ENCODE results near the gene FHOD1. TPM values are rescaled to one million over a fixed set of nuclear protein-coding genes. Genes with fewer than 3 reads are reported as not detected.

Gene FHOD1
- polyA plus RNA-seq, 1 experiment: 21.2 TPM

DNA sequence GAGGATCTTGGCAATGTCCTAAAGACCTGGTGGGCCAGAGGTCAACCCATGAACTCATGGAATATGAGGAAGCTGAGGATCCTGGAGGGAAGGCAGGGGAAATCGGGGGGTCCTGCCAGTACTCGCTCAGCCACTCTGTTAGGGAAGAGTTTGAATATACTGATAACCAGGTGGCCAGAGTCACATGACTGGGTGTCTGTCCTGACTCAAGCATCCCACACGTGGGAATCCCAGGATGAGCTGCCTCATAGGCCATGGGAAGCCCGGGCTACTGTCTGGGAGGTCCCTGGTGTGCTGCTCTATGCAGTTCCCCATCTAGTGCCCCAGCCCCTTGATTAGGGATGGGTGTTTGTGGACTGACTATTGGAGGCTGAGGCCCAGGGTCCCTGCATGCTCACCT is 59.0 kb downstream of the FHOD1 start:
- ChIA-PET CTCF (interaction anchor here (2.2 kb wide), 1 partner anchor 234 kb away, joined by 7 read pairs; no protein-coding TSS in a partner anchor), POLR2A (no interaction called here)
- H3K9me3 ChIP-seq (ENCODE audit: control insufficient read depth, insufficient read depth, low read length): no peaks in the 10 kb centered on the region; the same call in 1 of the 2 replicates
- no peak for DNase-seq (ENCODE audit: low read depth, low spot score)
- TF ChIP-seq, protein P1, sequence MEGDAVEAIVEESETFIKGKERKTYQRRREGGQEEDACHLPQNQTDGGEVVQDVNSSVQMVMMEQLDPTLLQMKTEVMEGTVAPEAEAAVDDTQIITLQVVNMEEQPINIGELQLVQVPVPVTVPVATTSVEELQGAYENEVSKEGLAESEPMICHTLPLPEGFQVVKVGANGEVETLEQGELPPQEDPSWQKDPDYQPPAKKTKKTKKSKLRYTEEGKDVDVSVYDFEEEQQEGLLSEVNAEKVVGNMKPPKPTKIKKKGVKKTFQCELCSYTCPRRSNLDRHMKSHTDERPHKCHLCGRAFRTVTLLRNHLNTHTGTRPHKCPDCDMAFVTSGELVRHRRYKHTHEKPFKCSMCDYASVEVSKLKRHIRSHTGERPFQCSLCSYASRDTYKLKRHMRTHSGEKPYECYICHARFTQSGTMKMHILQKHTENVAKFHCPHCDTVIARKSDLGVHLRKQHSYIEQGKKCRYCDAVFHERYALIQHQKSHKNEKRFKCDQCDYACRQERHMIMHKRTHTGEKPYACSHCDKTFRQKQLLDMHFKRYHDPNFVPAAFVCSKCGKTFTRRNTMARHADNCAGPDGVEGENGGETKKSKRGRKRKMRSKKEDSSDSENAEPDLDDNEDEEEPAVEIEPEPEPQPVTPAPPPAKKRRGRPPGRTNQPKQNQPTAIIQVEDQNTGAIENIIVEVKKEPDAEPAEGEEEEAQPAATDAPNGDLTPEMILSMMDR (IDR thresholded peaks at IDR 0.05; ENCODE audit: low read depth, low read length): no peak
- H3K27me3 ChIP-seq (ENCODE audit: control insufficient read depth, insufficient read depth, low read length): no peaks in the 10 kb centered on the region
- no peak overlapping the region for H3K4me3 ChIP-seq (ENCODE audit: low read depth, low read length)
- no peak overlapping the region for H3K27ac ChIP-seq (ENCODE audit: low read depth, low read length)

DNA sequence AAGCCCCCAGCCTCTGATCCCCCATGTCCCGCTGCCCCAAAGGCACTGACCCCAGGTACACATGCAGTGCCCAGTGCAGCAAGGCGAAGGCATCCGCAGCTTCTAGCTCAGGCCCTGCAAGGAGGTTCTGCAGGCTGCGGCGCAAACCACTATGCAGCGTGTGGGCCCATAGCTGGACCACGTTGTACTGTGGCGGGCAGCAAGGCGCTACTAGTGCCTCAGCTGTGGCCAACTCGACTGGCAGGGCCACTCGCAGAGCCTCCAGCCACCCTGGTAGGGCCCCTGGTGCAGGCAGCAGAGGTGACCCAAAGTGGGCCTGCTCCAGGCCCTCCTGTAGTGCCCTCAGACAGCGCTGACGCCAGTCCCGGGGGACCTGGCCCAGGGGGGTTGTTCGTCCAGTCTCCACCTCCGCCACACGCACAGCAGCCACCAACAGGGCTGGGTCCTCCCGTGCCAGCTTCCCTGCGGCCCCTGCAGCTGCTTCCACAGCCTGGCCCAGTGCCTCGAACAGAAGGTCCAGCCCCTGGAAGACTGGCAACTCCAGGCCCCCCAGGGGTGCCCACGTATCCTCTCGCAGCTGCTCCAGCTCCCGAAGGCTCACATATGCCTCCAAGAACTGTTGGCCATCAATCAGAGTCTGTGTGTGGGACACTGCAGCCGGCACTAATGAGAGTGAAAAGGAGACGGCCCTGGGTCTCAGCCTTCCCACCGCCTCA is 59.9 kb downstream of the FHOD1 start:
- no peak overlapping the region for H3K4me3 ChIP-seq (ENCODE audit: low read depth, low read length)
- no peaks in the 10 kb centered on the region; the same call in 1 of the 2 replicates for H3K9me3 ChIP-seq (ENCODE audit: control insufficient read depth, insufficient read depth, low read length)
- POLR2A ChIA-PET: interaction anchor here (0.6 kb wide), 1 partner anchor 167 kb away, joined by 3 read pairs; no protein-coding TSS in a partner anchor
- H3K27me3 ChIP-seq (ENCODE audit: control insufficient read depth, insufficient read depth, low read length): no peaks in the 10 kb centered on the region
- CTCF ChIA-PET: interaction anchor here (0.6 kb wide), 1 partner anchor 233 kb away, joined by 4 read pairs; no protein-coding TSS in a partner anchor
- TF ChIP-seq, protein P1 (IDR thresholded peaks at IDR 0.05; ENCODE audit: low read depth, low read length): no peak
- no peak overlapping the region for H3K27ac ChIP-seq (ENCODE audit: low read depth, low read length)
- DNase-seq (ENCODE audit: low read depth, low spot score): no peak

DNA sequence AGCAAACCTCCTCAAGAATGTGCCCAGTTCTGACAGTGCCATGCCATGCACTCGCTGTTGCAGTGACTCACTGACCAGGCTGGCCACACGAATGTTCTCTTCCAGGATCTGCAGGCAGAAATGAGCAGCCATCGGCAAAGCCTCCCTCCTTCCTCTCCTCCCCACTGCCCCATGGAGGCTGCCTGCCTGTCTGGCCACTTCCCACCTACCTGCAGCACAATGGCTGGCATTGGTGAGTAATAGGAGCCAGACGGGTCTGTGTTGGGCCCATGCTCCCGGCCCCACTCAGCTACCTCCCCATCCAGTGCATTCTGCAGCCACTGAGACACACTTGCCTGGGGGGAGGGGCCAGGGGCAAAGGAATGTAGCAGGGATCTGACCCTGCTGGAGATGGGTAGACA is 60.7 kb downstream of the FHOD1 start:
- Histone ChIP-seq H3K27me3 (ENCODE audit: control insufficient read depth, insufficient read depth, low read length) (no peaks in the 10 kb centered on the region), H3K9me3 (ENCODE audit: control insufficient read depth, insufficient read depth, low read length) (no peaks in the 10 kb centered on the region; the same call in 1 of the 2 replicates), H3K4me3 (ENCODE audit: low read depth, low read length) (no peak overlapping the region), H3K27ac (ENCODE audit: low read depth, low read length) (no peak overlapping the region)
- DNase-seq (ENCODE audit: low read depth, low spot score): no peak
- TF ChIP-seq, protein P1 (IDR thresholded peaks at IDR 0.05; ENCODE audit: low read depth, low read length): no peak
- CTCF ChIA-PET: no interaction called here
- POLR2A ChIA-PET: interaction anchor here (0.6 to 0.7 kb wide), 2 partner anchors 11 to 167 kb away, joined by 3 to 4 read pairs; no protein-coding TSS in a partner anchor

DNA sequence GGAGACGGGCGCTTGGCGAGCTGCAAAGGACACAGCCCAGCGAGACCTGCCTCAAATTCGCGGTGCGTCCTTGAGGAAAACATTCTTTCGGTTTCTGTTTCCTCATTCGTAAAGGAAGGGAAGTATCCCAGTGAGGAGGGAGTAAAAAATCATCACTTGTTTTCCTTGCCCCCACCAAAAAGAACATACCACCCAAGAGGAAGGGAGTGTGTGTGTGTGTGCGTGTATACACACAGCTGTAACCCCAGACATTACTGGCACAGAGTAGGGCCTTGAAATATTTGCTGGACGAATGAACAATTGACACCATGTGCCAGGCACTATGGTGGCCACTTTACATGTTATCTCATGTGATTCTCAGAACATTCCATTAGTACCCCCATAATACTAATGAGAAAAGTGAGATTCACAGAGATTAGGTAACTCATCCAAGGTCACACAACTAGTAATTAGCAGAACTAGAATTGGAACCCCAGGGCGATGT is 61.6 kb downstream of the FHOD1 start:
- CTCF ChIA-PET: interaction anchor here (0.7 to 1.9 kb wide), 14 partner anchors 10 to 232 kb away, joined by 3 to 18 read pairs (median 6); no protein-coding TSS in a partner anchor
- DNase-seq (ENCODE audit: low read depth, low spot score): no peak
- Histone ChIP-seq H3K27me3 (ENCODE audit: control insufficient read depth, insufficient read depth, low read length) (no peaks in the 10 kb centered on the region), H3K27ac (ENCODE audit: low read depth, low read length) (no peak overlapping the region), H3K9me3 (ENCODE audit: control insufficient read depth, insufficient read depth, low read length) (no peaks in the 10 kb centered on the region; the same call in 1 of the 2 replicates), H3K4me3 (ENCODE audit: low read depth, low read length) (0 out of 2 replicates have a peak overlapping the region, but pooled peaks have one; percentile 18)
- TF ChIP-seq, protein P1 (IDR thresholded peaks at IDR 0.05; ENCODE audit: low read depth, low read length): no peak
- POLR2A ChIA-PET: interaction anchor here (0.5 to 1.2 kb wide), 8 partner anchors 13 to 78 kb away, joined by 3 to 5 read pairs (median 3); partner anchors contain the start of genes B3GNT9, NOL3 and SLC9A5
